ENCODE results near the gene SETDB1. TPM values are rescaled to one million over a fixed set of nuclear protein-coding genes. Genes with fewer than 3 reads are reported as not detected.

Gene SETDB1
- total RNA-seq, 4 donors from 2014 or later, result 20.5 to 39.5 (median 25.3) TPM

GRCh38 chr1:150997126-150997872 is 71.1 kb downstream of the SETDB1 start:
- 85 to 90% methylated on average over 14 to 18 of the region's 20 CpGs for WGBS, 2 donors
- Histone ChIP-seq H3K4me1 (peaks cover 6 to 14% (median 8%) of the 10 kb centered on the region in 3 donors), H3K36me3 (peaks cover 28 to 76% (median 28%) of the 10 kb centered on the region in 3 donors), H3K27ac (no peak overlapping the region), H3K27me3 (no peaks in the 10 kb centered on the region), H3K4me3 (no peak overlapping the region), H3K9me3 (no peaks in the 10 kb centered on the region)
- no peak for DNase-seq
- TF ChIP-seq CTCF (IDR thresholded peaks at IDR 0.05) (no peak), POLR2A (IDR thresholded peaks at IDR 0.05) (no peak)
- intact Hi-C loops (cut with DNase I), result no loop called here

DNA sequence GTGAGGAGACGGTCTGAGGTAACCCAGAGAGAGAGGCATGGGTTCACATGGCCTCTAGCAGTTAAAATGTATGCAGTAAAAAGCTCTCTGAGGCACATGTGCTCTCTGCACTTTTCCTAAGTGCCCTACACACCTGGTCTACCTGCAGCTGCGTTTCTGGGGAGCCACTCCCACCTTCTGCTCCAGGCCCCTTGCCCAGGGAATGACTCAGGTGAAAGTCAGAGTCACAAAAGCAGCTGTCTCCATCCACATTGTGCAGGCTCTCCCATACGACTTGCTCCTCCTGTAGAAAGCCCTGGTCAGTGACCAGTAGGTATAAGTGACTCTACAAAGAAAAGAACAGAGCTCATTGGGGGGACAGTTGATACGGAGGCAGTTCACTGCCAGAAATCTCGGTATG is 71.8 kb downstream of the SETDB1 start:
- WGBS, 2 donors, result 56 to 79% methylated on average over 2 to 4 of the region's 5 CpGs
- H3K36me3 ChIP-seq, result peaks cover 28 to 82% (median 28%) of the 10 kb centered on the region in 3 donors

DNA sequence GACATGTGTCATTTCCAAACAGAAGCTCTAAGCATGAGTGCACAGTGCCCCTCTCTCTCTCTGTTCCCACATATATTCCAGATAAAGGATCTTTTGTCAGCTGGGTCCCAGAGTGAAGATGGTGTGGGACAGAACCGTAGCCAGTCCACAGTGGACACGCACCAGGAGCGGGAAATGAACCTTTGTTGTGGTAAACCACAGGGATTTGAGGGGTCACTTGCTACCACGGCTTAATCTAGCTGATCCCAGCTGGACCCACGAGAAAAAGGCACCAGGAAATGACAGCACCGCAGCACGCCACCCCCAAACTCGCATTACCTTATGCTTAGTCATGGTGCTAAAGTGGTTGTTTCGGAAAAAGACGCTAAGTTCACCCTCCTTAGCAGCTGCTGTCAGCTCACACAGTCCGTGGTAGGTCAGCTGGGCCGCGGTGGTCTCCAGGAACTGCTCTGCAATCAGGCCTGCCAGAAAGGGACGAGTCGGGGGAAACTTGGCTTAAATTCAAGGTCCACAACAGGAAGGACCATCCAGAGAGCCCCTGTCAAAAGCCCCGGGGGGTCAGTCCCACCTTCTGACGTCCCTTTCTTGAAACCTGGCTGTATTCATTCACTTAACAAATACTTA is 73.0 kb downstream of the SETDB1 start:
- Histone ChIP-seq H3K9me3 (no peaks in the 10 kb centered on the region), H3K4me1 (peaks cover 24 to 33% (median 27%) of the 10 kb centered on the region in 3 donors), H3K36me3 (peaks cover 28 to 84% (median 28%) of the 10 kb centered on the region in 3 donors), H3K27ac (no peak overlapping the region), H3K4me3 (no peak overlapping the region), H3K27me3 (no peaks in the 10 kb centered on the region)
- DNase-seq, result no peak
- TF ChIP-seq POLR2A (IDR thresholded peaks at IDR 0.05), result no peak
- intact Hi-C loops (cut with DNase I), result no loop called here
- WGBS, 2 donors, result 69 to 77% methylated on average over 10 to 12 of the region's 17 CpGs

More for the DNA sequence above, 71.8 kb downstream of the SETDB1 start:
- intact Hi-C loops (cut with DNase I), result no loop called here
- H3K4me1 ChIP-seq, result peaks cover 12 to 21% (median 14%) of the 10 kb centered on the region in 3 donors
- no peak overlapping the region for H3K4me3 ChIP-seq
- no peaks in the 10 kb centered on the region for H3K9me3 ChIP-seq
- no peak overlapping the region for H3K27ac ChIP-seq
- no peaks in the 10 kb centered on the region for H3K27me3 ChIP-seq
- DNase-seq, result no peak
- no peak for TF ChIP-seq POLR2A (IDR thresholded peaks at IDR 0.05)

- 84 to 92% methylated on average over 2 of the region's 2 CpGs for WGBS, 2 donors
- peaks cover 28 to 41% (median 31%) of the 10 kb centered on the region in 3 donors for H3K4me1 ChIP-seq
- no peak overlapping the region for H3K27ac ChIP-seq
- no peak for TF ChIP-seq CTCF (IDR thresholded peaks at IDR 0.05)
- no peak for TF ChIP-seq POLR2A (IDR thresholded peaks at IDR 0.05)
- H3K4me3 ChIP-seq, result no peak overlapping the region
- DNase-seq, result no peak
- H3K9me3 ChIP-seq, result no peaks in the 10 kb centered on the region
- intact Hi-C loops (cut with DNase I), result no loop called here
- peaks cover 28 to 77% (median 28%) of the 10 kb centered on the region in 3 donors for H3K36me3 ChIP-seq
- no peaks in the 10 kb centered on the region for H3K27me3 ChIP-seq
These were observed 73.8 kb downstream of the SETDB1 start for GRCh38 chr1:150999926-151000325.

DNA sequence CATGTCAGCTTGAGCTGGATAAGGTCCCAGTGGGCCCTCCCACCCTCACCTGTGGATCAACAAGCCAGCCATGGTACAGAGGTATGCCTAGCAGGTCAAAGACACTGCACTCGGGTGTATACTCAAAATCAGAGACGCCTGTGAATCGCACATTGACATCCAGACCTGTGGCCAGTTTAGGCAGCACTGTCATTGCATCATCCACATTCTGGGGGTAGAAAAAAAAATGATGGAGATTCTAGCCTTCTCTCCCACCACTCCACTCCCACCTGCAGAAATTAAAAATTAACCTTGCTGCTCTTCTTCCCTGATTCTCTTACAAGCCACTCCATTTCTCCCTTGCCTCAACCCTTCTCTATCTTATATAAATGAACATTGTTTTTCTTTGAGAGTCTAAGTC is 74.2 kb downstream of the SETDB1 start:
- no peak for DNase-seq
- no peak overlapping the region for H3K4me3 ChIP-seq
- peaks cover 32 to 45% (median 36%) of the 10 kb centered on the region in 3 donors for H3K4me1 ChIP-seq
- H3K9me3 ChIP-seq, result no peaks in the 10 kb centered on the region
- WGBS, 2 donors, result 93 to 96% methylated on average over 3 of the region's 3 CpGs
- no peak for TF ChIP-seq CTCF (IDR thresholded peaks at IDR 0.05)
- no peak for TF ChIP-seq POLR2A (IDR thresholded peaks at IDR 0.05)
- intact Hi-C loops (cut with DNase I), result no loop called here
- H3K36me3 ChIP-seq, result peaks cover 28 to 72% (median 28%) of the 10 kb centered on the region in 3 donors
- no peaks in the 10 kb centered on the region for H3K27me3 ChIP-seq
- H3K27ac ChIP-seq, result no peak overlapping the region

DNA sequence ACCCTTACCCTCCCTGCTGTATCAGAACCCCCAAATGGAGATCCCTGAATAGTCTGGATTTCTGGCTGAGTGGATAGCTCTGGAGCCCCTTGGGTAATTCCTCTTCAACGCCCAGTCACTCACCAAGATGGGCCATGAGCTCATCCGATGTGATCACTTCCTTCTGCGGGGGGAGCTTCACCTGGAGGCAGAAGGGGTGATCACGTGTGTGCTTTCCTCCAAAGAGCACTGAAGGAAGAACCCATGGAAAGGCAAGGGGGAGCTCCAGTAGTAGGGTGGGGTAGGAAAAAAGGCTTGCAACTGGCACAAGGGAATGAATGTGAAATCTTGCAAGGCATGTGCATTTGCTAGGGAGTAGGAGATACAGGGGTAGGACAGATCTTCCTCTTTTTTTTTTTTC is 75.4 kb downstream of the SETDB1 start:
- no peak for TF ChIP-seq CTCF (IDR thresholded peaks at IDR 0.05)
- TF ChIP-seq POLR2A (IDR thresholded peaks at IDR 0.05), result no peak
- no peak for DNase-seq
- no peak overlapping the region for H3K27ac ChIP-seq
- H3K4me3 ChIP-seq, result no peak overlapping the region
- peaks cover 31 to 45% (median 33%) of the 10 kb centered on the region in 3 donors for H3K4me1 ChIP-seq
- 78 to 92% methylated on average over 2 to 4 of the region's 4 CpGs for WGBS, 2 donors
- intact Hi-C loops (cut with DNase I), result no loop called here
- H3K9me3 ChIP-seq, result no peaks in the 10 kb centered on the region
- H3K27me3 ChIP-seq, result no peaks in the 10 kb centered on the region
- H3K36me3 ChIP-seq, result peaks cover 28 to 65% (median 28%) of the 10 kb centered on the region in 3 donors
